Subcutaneous abdominal adipose tissue (tissue), 5 donors: Measurements from ENCODE around the gene HSPA4L.

Source experiments
- H3K27ac ChIP-seq: one replicate; pipeline ENCODE4 v1.7.0; 2013; ENCODE audit warnings: low read depth, mild to moderate bottlenecking, inconsistent platforms, low read length, moderate library complexity
- H3K27me3 ChIP-seq, 5 donors: one replicate each; pipeline ENCODE4 v1.7.0; 2013; ENCODE audit warnings: low read length in 5 of 5, inconsistent platforms in 1 of 5; ENCODE audit not compliant: control insufficient read depth in 5 of 5, insufficient read depth in 4 of 5
- H3K36me3 ChIP-seq, 5 donors: one replicate each; pipeline ENCODE4 v1.7.0; 2013; ENCODE audit warnings: low read length in 5 of 5; ENCODE audit not compliant: control insufficient read depth in 5 of 5, insufficient read depth in 5 of 5
- H3K4me1 ChIP-seq, 5 donors: one replicate each; pipeline ENCODE4 v1.7.0; 2013; ENCODE audit warnings: low read length in 5 of 5, mild to moderate bottlenecking in 3 of 5, moderate library complexity in 1 of 5; ENCODE audit not compliant: control insufficient read depth in 5 of 5, insufficient read depth in 5 of 5
- H3K4me3 ChIP-seq, 5 donors: one replicate each; pipeline ENCODE4 v1.7.0; 2013; ENCODE audit warnings: low read length in 5 of 5, low read depth in 1 of 5
- H3K9ac ChIP-seq, 5 donors: one replicate each; pipeline ENCODE4 v1.7.0; 2013; ENCODE audit warnings: low read length in 5 of 5, mild to moderate bottlenecking in 4 of 5, moderate library complexity in 3 of 5
- H3K9me3 ChIP-seq, 5 donors: one replicate each; pipeline ENCODE4 v1.7.0; 2013; ENCODE audit warnings: low read length in 5 of 5; ENCODE audit not compliant: control insufficient read depth in 5 of 5
- donor health status: healthy.
- donor health status: healthy.
- donor health status: healthy.
- donor health status: healthy.
- donor health status: healthy.

HSPA4L gene

GRCh38 chr4:127829014-127829413 lies 46.9 kb downstream of the HSPA4L start:
- Histone ChIP-seq H3K27ac (no peak overlapping the region), H3K36me3 (peaks cover 0 to 8% (median 0%) of the 10 kb centered on the region in 5 donors), H3K9ac (no peak overlapping the region), H3K27me3 (no peaks in the 10 kb centered on the region), H3K9me3 (no peaks in the 10 kb centered on the region), H3K4me1 (no peaks in the 10 kb centered on the region), H3K4me3 (no peak overlapping the region)

DNA sequence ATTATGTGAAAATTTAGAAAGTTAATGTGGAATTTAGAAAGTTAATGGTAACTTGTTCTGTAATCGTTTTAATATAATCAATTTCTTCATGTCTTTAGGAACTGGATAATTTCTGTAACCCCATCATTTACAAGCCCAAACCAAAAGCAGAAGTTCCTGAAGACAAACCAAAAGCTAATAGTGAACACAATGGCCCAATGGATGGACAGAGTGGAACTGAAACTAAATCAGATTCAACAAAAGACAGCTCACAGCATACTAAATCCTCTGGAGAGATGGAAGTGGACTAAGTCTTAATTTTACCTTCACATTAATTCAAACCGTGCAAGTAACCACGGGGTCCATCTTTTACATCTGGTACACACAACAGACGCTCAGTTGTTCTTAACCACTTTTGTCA lies 50.5 kb downstream of the HSPA4L start:
- Histone ChIP-seq H3K27me3 (no peaks in the 10 kb centered on the region), H3K27ac (no peak overlapping the region), H3K9ac (no peak overlapping the region), H3K4me1 (no peaks in the 10 kb centered on the region), H3K9me3 (no peaks in the 10 kb centered on the region), H3K36me3 (peaks cover 0 to 8% (median 0%) of the 10 kb centered on the region in 5 donors), H3K4me3 (no peak overlapping the region)

- Histone ChIP-seq H3K27ac (no peak overlapping the region), H3K27me3 (no peaks in the 10 kb centered on the region), H3K36me3 (peaks cover 0 to 3% (median 0%) of the 10 kb centered on the region in 5 donors), H3K4me3 (no peak overlapping the region), H3K9ac (no peak overlapping the region), H3K9me3 (peaks cover 2 to 8% (median 5%) of the 10 kb centered on the region in 5 donors), H3K4me1 (no peaks in the 10 kb centered on the region)
Observed at GRCh38 chr4:127843704-127844600, 61.8 kb downstream of the HSPA4L start.

- Histone ChIP-seq H3K27me3 (no peaks in the 10 kb centered on the region), H3K9me3 (peaks cover 5 to 14% (median 7%) of the 10 kb centered on the region in 5 donors), H3K9ac (no peak overlapping the region), H3K36me3 (peaks cover 0 to 3% (median 0%) of the 10 kb centered on the region in 5 donors), H3K4me1 (no peaks in the 10 kb centered on the region), H3K4me3 (no peak overlapping the region), H3K27ac (no peak overlapping the region)
Observed at GRCh38 chr4:127844601-127845116, 62.5 kb downstream of the HSPA4L start.

DNA sequence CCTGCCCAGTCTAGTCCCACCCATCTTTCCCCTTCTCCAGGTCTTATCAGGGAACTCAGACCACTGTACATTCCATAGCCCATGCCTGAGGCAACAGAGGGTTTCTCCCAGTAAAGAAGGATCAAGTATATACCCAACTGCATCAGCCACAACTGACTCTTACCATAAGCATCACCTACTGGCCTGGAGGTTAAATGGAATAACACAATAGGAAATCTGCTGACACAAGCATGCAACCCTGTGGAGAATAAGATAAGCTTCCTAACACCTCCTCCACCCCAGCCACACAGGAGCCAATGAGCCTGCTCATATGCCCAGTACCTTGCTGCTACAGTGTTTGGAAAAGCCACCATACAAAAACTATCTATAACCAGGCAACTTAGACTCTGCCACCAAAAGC lies 63.9 kb downstream of the HSPA4L start:
- H3K4me3 ChIP-seq: no peak overlapping the region
- no peaks in the 10 kb centered on the region for H3K4me1 ChIP-seq
- H3K9me3 ChIP-seq: peaks cover 10 to 23% (median 17%) of the 10 kb centered on the region in 5 donors
- H3K36me3 ChIP-seq: peaks cover 0 to 3% (median 0%) of the 10 kb centered on the region in 5 donors
- no peak overlapping the region for H3K9ac ChIP-seq
- no peak overlapping the region for H3K27ac ChIP-seq
- no peaks in the 10 kb centered on the region for H3K27me3 ChIP-seq

GRCh38 chr4:127846765-127847164 lies 64.6 kb downstream of the HSPA4L start:
- Histone ChIP-seq H3K9me3 (peaks cover 10 to 27% (median 17%) of the 10 kb centered on the region in 5 donors), H3K36me3 (peaks cover 0 to 3% (median 0%) of the 10 kb centered on the region in 5 donors), H3K4me1 (no peaks in the 10 kb centered on the region), H3K27ac (no peak overlapping the region), H3K27me3 (no peaks in the 10 kb centered on the region), H3K9ac (no peak overlapping the region), H3K4me3 (no peak overlapping the region)

GRCh38 chr4:127849505-127850234 lies 67.5 kb downstream of the HSPA4L start:
- Histone ChIP-seq H3K4me3 (no peak overlapping the region), H3K27ac (no peak overlapping the region), H3K27me3 (no peaks in the 10 kb centered on the region), H3K4me1 (no peaks in the 10 kb centered on the region), H3K36me3 (no peaks in the 10 kb centered on the region), H3K9ac (no peak overlapping the region), H3K9me3 (peaks cover 10 to 27% (median 23%) of the 10 kb centered on the region in 5 donors)

GRCh38 chr4:127852661-127853060 lies 70.5 kb downstream of the HSPA4L start:
- Histone ChIP-seq H3K27me3 (no peaks in the 10 kb centered on the region), H3K9me3 (peaks cover 7 to 24% (median 21%) of the 10 kb centered on the region in 5 donors), H3K4me3 (no peak overlapping the region), H3K36me3 (no peaks in the 10 kb centered on the region), H3K27ac (no peak overlapping the region), H3K4me1 (peaks cover 0 to 11% (median 5%) of the 10 kb centered on the region in 5 donors), H3K9ac (no peak overlapping the region)

DNA sequence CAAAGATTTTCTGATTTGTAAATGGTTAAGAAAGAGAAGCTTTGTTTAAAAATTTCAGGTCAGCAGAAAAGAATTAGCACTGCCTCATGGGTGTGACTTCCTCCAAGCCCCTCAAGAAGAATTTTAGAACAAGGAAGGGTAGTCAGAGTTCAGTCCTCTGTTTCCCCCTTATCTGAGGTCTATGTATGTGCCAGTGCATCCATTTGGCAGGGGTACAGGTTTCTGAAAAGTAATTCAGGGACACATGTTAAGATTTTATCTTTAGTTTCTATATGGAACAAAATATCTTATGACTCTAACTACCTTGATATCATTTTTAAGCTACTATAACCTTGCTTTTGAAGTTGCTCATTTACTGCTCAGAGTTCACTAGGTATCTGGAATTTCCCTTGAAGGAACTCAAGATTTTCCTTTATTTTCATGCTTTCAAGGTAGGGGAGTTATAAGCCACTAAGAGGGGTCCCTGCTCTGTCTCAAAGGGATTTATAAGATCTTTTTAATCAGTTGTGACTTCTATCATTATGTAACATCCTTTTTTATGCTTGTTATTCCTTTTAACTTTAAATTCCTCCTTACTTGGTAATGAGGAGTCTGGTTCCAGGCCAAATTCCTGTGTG lies 74.2 kb downstream of the HSPA4L start:
- Histone ChIP-seq H3K9ac (no peak overlapping the region), H3K27me3 (no peaks in the 10 kb centered on the region), H3K4me1 (peaks cover 0 to 11% (median 5%) of the 10 kb centered on the region in 5 donors), H3K36me3 (no peaks in the 10 kb centered on the region), H3K27ac (no peak overlapping the region), H3K9me3 (peaks cover 0 to 7% (median 3%) of the 10 kb centered on the region in 5 donors), H3K4me3 (no peak overlapping the region)
